CD4-positive, CD25-positive, alpha-beta regulatory T cell (primary cell): ENCODE results near the gene WNT2B. TPM values are rescaled to one million over a fixed set of nuclear protein-coding genes. Genes with fewer than 3 reads are reported as not detected.

Experiments used
- ATAC-seq, 2 donors: fragments of 150-1000 bp; cut with Tn5 transposase; one replicate each; pipeline ENCODE4 v1.10.0; 2021; ENCODE audit warnings: low read depth in 2 of 2, moderate number of reproducible peaks in 2 of 2, moderate library complexity in 1 of 2
- DNase-seq, 3 donors: peaks; one replicate each; pipeline versions ENCODE4 v3.0.0 to v3.0.0-alpha.2; 2012 to 2022; ENCODE audit warnings: mixed read lengths in 1 of 3
- H3K27ac ChIP-seq: one replicate; pipeline ENCODE4 v1.7.0; 2013; ENCODE audit warnings: mild to moderate bottlenecking, low read length; ENCODE audit not compliant: insufficient read depth, poor library complexity, severe bottlenecking
- H3K27me3 ChIP-seq: one replicate; pipeline ENCODE4 v1.7.0; 2013; ENCODE audit warnings: low read length; ENCODE audit not compliant: control insufficient read depth, insufficient read depth
- H3K36me3 ChIP-seq: one replicate; pipeline ENCODE4 v1.7.0; 2013; ENCODE audit warnings: mild to moderate bottlenecking, low read length, moderate library complexity; ENCODE audit not compliant: control insufficient read depth, insufficient read depth
- H3K4me1 ChIP-seq: 2 replicates; pipeline ENCODE4 v1.7.0; 2013; ENCODE audit warnings: mild to moderate bottlenecking, low read length; ENCODE audit not compliant: insufficient read depth, control insufficient read depth, poor library complexity, severe bottlenecking
- H3K4me3 ChIP-seq: one replicate; pipeline ENCODE4 v1.7.0; 2013; ENCODE audit warnings: low read depth, mild to moderate bottlenecking, low read length, moderate library complexity
- H3K9me3 ChIP-seq, 2 experiments: 1 replicate in 1 of 2; 2 replicates in 1 of 2; pipeline ENCODE4 v1.7.0; 2013; ENCODE audit warnings: low read length in 2 of 2, mild to moderate bottlenecking in 1 of 2, moderate library complexity in 1 of 2; ENCODE audit not compliant: control insufficient read depth in 2 of 2
- H3K27ac Mint-ChIP-seq, 3 donors: one replicate each; pipeline ENCODE4 v1.8.0; 2020 to 2022; ENCODE audit warnings: mild to moderate bottlenecking in 3 of 3, mixed read lengths in 3 of 3, moderate library complexity in 2 of 3
- H3K27me3 Mint-ChIP-seq: one replicate; pipeline ENCODE4 v1.8.0; 2022; ENCODE audit warnings: mild to moderate bottlenecking, mixed read lengths
- H3K36me3 Mint-ChIP-seq: one replicate; pipeline ENCODE4 v1.8.0; 2020; ENCODE audit warnings: mixed read lengths
- H3K4me1 Mint-ChIP-seq, 4 donors: one replicate each; pipeline ENCODE4 v1.8.0; 2020 to 2022; ENCODE audit warnings: mixed read lengths in 4 of 4, mild to moderate bottlenecking in 1 of 4
- H3K4me3 Mint-ChIP-seq, 4 donors: one replicate each; pipeline ENCODE4 v1.8.0; 2020 to 2022; ENCODE audit warnings: mild to moderate bottlenecking in 4 of 4, mixed read lengths in 4 of 4, moderate library complexity in 3 of 4
- H3K9me3 Mint-ChIP-seq, 7 donors: one replicate each; pipeline ENCODE4 v1.8.0; 2020 to 2022; ENCODE audit warnings: mixed read lengths in 7 of 7, mild to moderate bottlenecking in 3 of 7, moderate library complexity in 2 of 7
- polyA plus RNA-seq, 4 donors: library from polyadenylated mRNA; unstranded; fragments of 300-500 nt; fragmentation: Illumina TruSeq; gene quantifications; one replicate each; pipeline ENCODE4 v1.2.3, GENCODE V29; 2021
- total RNA-seq: library from RNA; stranded (reverse); gene quantifications from one replicate; pipeline ENCODE4 v1.2.3, GENCODE V29; 2022

Gene WNT2B
- total and polyA plus RNA-seq, 5 donors from 2014 or later, result 0.01 to 1.2 (median 0.31) TPM; not detected in 1

DNA sequence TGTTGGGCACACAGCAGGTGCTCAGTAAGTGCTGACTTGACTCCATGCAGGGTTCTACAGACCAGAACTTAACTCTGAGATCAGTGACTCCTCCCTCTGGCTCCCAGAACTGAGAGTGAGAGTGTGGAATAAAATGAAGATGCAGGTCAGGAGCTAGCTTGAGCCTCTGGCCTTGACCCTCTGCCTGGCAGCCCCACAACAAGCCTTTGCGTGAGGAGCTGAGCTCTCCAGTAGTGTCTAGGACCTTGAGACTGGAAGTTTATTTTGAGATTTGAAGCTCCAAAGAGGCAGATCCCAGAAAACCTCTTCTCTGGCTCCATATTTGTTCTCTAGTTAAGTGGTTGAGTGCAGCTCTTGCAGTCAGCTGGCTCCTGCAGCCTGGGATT lies 3.4 kb upstream of the WNT2B start:
- Mint-ChIP-seq H3K4me3 (peak overlapping the region in 1 of 4 donors; percentile 34), H3K4me1 (peaks cover 0 to 28% (median 3%) of the 10 kb centered on the region in 4 donors), H3K36me3 (no peaks in the 10 kb centered on the region), H3K27ac (no peak overlapping the region), H3K27me3 (peaks cover 80% of the 10 kb centered on the region), H3K9me3 (peaks cover 0 to 5% (median 0%) of the 10 kb centered on the region in 7 donors)
- Histone ChIP-seq H3K4me3 (no peak overlapping the region), H3K27ac (no peak overlapping the region), H3K9me3 (no peaks in the 10 kb centered on the region), H3K4me1 (peaks cover 34% of the 10 kb centered on the region), H3K27me3 (peaks cover 29% of the 10 kb centered on the region), H3K36me3 (no peaks in the 10 kb centered on the region)
- no peak for DNase-seq
- ATAC-seq, result no peak

GRCh38 chr1:112505878-112506277 lies 2.9 kb upstream of the WNT2B start:
- no peaks in the 10 kb centered on the region for H3K36me3 Mint-ChIP-seq
- Histone ChIP-seq H3K4me1 (peaks cover 34% of the 10 kb centered on the region), H3K9me3 (no peaks in the 10 kb centered on the region), H3K4me3 (no peak overlapping the region), H3K36me3 (no peaks in the 10 kb centered on the region), H3K27me3 (peaks cover 29% of the 10 kb centered on the region), H3K27ac (no peak overlapping the region)
- DNase-seq (no peak), ATAC-seq (no peak)
- peaks cover 84% of the 10 kb centered on the region for H3K27me3 Mint-ChIP-seq
- H3K9me3 Mint-ChIP-seq, result peaks cover 0 to 5% (median 0%) of the 10 kb centered on the region in 7 donors
- peak overlapping the region in 1 of 4 donors; percentile 34 for H3K4me3 Mint-ChIP-seq
- H3K4me1 Mint-ChIP-seq, result peaks cover 0 to 32% (median 3%) of the 10 kb centered on the region in 4 donors
- no peak overlapping the region for H3K27ac Mint-ChIP-seq

DNA sequence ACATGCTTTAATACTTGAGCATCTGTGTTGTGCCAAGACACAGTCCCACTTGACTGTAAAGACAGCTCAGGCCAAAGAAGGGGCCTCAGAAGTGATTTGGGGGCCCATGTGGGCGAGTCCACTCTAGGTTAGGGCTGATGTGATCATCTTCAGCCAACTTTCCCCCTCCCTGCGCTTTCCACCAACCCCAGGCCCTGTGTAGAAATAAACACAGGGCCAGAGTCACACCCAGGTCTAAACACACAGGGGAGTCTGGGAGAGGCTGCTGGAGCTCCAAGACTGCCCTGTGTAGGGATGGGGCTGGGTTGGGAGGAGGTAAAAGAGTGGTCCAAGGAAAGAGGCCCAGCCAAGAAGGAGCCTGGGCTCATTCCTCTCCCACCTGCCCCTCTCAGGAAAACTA lies 2.5 kb upstream of the WNT2B start:
- Mint-ChIP-seq H3K27ac (no peak overlapping the region), H3K9me3 (peaks cover 0 to 5% (median 0%) of the 10 kb centered on the region in 7 donors), H3K4me3 (peak overlapping the region in 1 of 4 donors; percentile 12), H3K27me3 (peaks cover 81% of the 10 kb centered on the region), H3K4me1 (peaks cover 0 to 32% (median 3%) of the 10 kb centered on the region in 4 donors), H3K36me3 (no peaks in the 10 kb centered on the region)
- Histone ChIP-seq H3K27ac (no peak overlapping the region), H3K4me3 (no peak overlapping the region), H3K36me3 (no peaks in the 10 kb centered on the region), H3K4me1 (peaks cover 33% of the 10 kb centered on the region), H3K27me3 (peaks cover 24% of the 10 kb centered on the region), H3K9me3 (no peaks in the 10 kb centered on the region)
- no peak for DNase-seq
- no peak for ATAC-seq

DNA sequence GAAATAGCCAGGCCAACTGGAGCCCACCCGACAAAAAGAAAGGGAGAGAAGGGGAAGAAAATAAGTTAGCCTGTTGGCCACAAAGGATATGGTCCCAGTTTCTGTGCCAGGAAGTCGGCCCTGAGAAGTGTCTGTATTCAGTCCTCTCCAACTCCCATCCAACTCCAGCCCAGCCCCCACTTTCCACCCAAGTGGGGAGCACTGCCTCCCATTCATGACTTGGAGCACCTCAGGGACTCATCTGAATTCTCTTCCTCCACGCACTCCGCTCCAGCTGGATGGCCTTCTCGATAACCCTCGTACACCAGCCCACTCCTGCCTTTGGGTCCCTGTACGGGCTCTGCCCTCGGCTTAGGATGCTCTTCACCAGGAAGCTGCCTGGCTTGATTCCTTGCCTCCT lies 2.0 kb upstream of the WNT2B start:
- Histone ChIP-seq H3K27me3 (peaks cover 20% of the 10 kb centered on the region), H3K36me3 (no peaks in the 10 kb centered on the region), H3K9me3 (no peaks in the 10 kb centered on the region), H3K4me1 (peaks cover 29% of the 10 kb centered on the region), H3K27ac (no peak overlapping the region), H3K4me3 (no peak overlapping the region)
- Mint-ChIP-seq H3K4me3 (peak overlapping the region in 3 of 4 donors; percentile 7 to 83 (median 12)), H3K27ac (peak overlapping the region in 1 of 3 donors; percentile 87), H3K36me3 (no peaks in the 10 kb centered on the region), H3K4me1 (peaks cover 0 to 30% (median 3%) of the 10 kb centered on the region in 4 donors), H3K27me3 (peaks cover 81% of the 10 kb centered on the region), H3K9me3 (peaks cover 0 to 5% (median 0%) of the 10 kb centered on the region in 7 donors)
- ATAC-seq (no peak), DNase-seq (no peak)

DNA sequence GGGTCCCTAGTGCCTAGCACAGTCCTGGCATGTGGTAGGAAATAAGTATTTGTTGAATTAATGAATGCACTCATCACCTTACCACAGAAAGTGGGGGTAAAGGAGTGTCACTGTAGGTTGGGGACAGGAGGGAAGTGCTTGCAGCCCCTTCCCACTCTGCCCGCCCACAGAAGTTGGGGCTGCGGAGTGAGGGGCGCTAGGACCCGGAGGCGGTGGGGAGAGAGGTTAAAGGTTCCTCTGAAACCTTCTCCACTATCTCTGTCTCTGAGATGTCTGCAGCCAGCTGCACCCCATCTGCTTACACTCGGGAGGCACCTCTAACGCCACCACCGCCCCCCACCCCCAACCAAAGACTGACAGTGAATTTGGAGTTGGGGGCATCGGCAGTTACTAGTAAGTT lies 1.4 kb upstream of the WNT2B start:
- Mint-ChIP-seq H3K9me3 (peaks cover 0 to 5% (median 0%) of the 10 kb centered on the region in 7 donors), H3K27me3 (peaks cover 81% of the 10 kb centered on the region), H3K4me1 (peaks cover 0 to 29% (median 3%) of the 10 kb centered on the region in 4 donors), H3K4me3 (peak overlapping the region; percentile 83 to 91 (median 86)), H3K36me3 (no peaks in the 10 kb centered on the region), H3K27ac (no peak overlapping the region)
- Histone ChIP-seq H3K27me3 (peaks cover 20% of the 10 kb centered on the region), H3K9me3 (no peaks in the 10 kb centered on the region), H3K4me1 (peaks cover 23% of the 10 kb centered on the region), H3K36me3 (no peaks in the 10 kb centered on the region), H3K4me3 (no peak overlapping the region), H3K27ac (no peak overlapping the region)
- ATAC-seq, result no peak
- DNase-seq, result no peak

GRCh38 chr1:112507921-112508277 lies 866 bp upstream of the WNT2B start:
- H3K4me3 Mint-ChIP-seq, result peak overlapping the region; percentile 83 to 91 (median 86)
- DNase-seq, result peak in 1 of 3 donors; percentile 9
- no peak overlapping the region for H3K27ac ChIP-seq
- peak overlapping the region; percentile 52 for H3K4me3 ChIP-seq
- H3K27ac Mint-ChIP-seq, result no peak overlapping the region
- no peaks in the 10 kb centered on the region for H3K9me3 ChIP-seq
- peaks cover 75% of the 10 kb centered on the region for H3K27me3 Mint-ChIP-seq
- H3K9me3 Mint-ChIP-seq, result peaks cover 0 to 5% (median 0%) of the 10 kb centered on the region in 7 donors
- ATAC-seq, result no peak
- H3K27me3 ChIP-seq, result peaks cover 16% of the 10 kb centered on the region
- H3K36me3 Mint-ChIP-seq, result no peaks in the 10 kb centered on the region
- no peaks in the 10 kb centered on the region for H3K36me3 ChIP-seq
- H3K4me1 Mint-ChIP-seq, result peaks cover 0 to 26% (median 3%) of the 10 kb centered on the region in 4 donors
- H3K4me1 ChIP-seq, result peaks cover 21% of the 10 kb centered on the region

GRCh38 chr1:112509005-112509659 lies 367 bp downstream of the WNT2B start:
- Mint-ChIP-seq H3K27me3 (peaks cover 63% of the 10 kb centered on the region), H3K36me3 (no peaks in the 10 kb centered on the region)

More at GRCh38 chr1:112509005-112509659, 367 bp downstream of the WNT2B start:
- ATAC-seq (peak; percentile 33 to 41), DNase-seq (peak in 2 of 3 donors; percentile 24 to 38)
- no peak overlapping the region for H3K27ac ChIP-seq
- H3K4me1 ChIP-seq, result peaks cover 21% of the 10 kb centered on the region
- peaks cover 0 to 25% (median 3%) of the 10 kb centered on the region in 4 donors for H3K4me1 Mint-ChIP-seq
- no peaks in the 10 kb centered on the region for H3K9me3 Mint-ChIP-seq
- no peak overlapping the region for H3K4me3 ChIP-seq
- peaks cover 5% of the 10 kb centered on the region for H3K27me3 ChIP-seq
- peak overlapping the region in 3 of 4 donors; percentile 65 to 73 (median 71) for H3K4me3 Mint-ChIP-seq
- H3K36me3 ChIP-seq, result no peaks in the 10 kb centered on the region
- no peak overlapping the region for H3K27ac Mint-ChIP-seq
- H3K9me3 ChIP-seq, result no peaks in the 10 kb centered on the region
